Brain microvascular endothelial cell (primary cell): Measurements from ENCODE around the gene SHROOM3.

ENCODE experiments used
- DNase-seq: peaks from one replicate; pipeline ENCODE4 v3.0.0-alpha.2; 2020
- H3K27ac ChIP-seq: fragments of 250-450 bp; sonication (Bioruptor Pico); 2 replicates; pipeline ENCODE4 v1.5.1; 2020; ENCODE audit warnings: mild to moderate bottlenecking, moderate library complexity
- H3K27me3 ChIP-seq: fragments of 250-450 bp; sonication (Bioruptor Pico); replicated peaks from 2 replicates; pipeline ENCODE4 v1.5.1; 2020; ENCODE audit warnings: mild to moderate bottlenecking
- H3K36me3 ChIP-seq: fragments of 250-450 bp; sonication (Bioruptor Pico); replicated peaks from 2 replicates; pipeline ENCODE4 v1.5.1; 2020; ENCODE audit warnings: mild to moderate bottlenecking
- H3K4me3 ChIP-seq: 2 replicates; pipeline ENCODE4 v1.5.1; 2011; ENCODE audit warnings: low read depth, mild to moderate bottlenecking, control low read depth, low read length, moderate library complexity
- in situ Hi-C: cut with HindIII; loops from 2 replicates; pipeline ENCODE4 v1.10.0; 2017; ENCODE audit warnings: low sequenced_read_pairs, low pct_ligation_motif_present
- TF ChIP-seq, protein P1 (sequence below): IDR thresholded peaks from 2 replicates; pipeline ENCODE4 v1.5.1; 2011; ENCODE audit warnings: low read depth, mild to moderate bottlenecking, moderate library complexity, low read length, control low read depth, inconsistent platforms; ENCODE audit errors: missing control alignments

SHROOM3 gene

DNA sequence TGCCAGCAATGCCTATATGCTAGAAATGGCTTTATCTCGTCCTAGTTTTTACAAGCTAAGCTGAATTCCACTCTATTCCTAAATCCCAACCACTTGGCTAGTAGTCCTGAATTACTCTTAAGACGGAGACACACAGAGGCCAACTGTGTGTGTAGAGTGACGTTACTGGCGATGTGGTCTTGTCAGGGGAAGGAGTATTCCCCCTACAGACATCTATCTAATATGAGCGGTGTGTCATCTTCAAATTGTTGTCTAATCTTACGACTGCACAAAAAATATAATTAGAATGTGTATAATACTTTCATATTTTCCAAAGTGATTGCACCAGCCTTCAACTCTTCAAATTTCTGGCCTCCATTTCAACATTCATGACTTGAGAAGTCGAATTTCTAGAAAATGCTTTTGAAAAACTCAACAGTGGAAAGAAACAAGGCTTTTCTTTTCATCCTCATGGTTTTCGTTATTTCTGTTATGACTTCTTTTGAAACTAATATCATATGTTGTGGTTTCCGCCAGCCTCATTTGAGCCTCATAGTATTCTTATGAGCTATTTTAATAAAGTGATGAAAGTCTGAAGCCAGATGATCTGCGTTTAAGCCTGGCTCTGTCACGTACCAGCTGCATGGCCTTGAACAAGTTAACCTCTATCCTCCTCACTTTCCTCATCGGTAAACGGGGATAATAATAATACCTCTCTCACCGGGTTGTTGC is 330.6 kb downstream of the SHROOM3 start:
- TF ChIP-seq, protein P1, sequence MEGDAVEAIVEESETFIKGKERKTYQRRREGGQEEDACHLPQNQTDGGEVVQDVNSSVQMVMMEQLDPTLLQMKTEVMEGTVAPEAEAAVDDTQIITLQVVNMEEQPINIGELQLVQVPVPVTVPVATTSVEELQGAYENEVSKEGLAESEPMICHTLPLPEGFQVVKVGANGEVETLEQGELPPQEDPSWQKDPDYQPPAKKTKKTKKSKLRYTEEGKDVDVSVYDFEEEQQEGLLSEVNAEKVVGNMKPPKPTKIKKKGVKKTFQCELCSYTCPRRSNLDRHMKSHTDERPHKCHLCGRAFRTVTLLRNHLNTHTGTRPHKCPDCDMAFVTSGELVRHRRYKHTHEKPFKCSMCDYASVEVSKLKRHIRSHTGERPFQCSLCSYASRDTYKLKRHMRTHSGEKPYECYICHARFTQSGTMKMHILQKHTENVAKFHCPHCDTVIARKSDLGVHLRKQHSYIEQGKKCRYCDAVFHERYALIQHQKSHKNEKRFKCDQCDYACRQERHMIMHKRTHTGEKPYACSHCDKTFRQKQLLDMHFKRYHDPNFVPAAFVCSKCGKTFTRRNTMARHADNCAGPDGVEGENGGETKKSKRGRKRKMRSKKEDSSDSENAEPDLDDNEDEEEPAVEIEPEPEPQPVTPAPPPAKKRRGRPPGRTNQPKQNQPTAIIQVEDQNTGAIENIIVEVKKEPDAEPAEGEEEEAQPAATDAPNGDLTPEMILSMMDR: no peak
- DNase-seq: no peak
- H3K27me3 ChIP-seq: no peaks in the 10 kb centered on the region
- H3K27ac ChIP-seq: no peak overlapping the region
- H3K36me3 ChIP-seq: no peaks in the 10 kb centered on the region
- H3K4me3 ChIP-seq: no peak overlapping the region
- in situ Hi-C loops: no loop called here

DNA sequence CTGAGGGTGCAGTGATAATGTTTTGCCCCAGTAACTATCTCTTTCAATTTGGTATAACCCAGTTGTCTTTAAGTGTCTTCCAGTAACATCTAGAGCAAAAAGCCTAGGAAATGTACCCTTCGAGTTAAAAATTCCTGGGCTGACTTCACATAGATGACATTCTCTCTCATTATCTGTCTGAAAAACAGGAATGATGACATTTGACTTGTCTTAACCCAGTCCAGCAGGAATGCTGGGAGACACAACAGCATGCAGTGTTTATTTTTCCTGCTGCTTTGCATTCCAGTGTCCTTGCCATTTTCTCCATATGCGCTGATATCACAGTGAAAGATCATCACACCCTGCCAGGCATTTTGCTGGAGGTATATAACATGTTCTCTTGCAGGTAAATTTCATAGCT is 333.0 kb downstream of the SHROOM3 start:
- in situ Hi-C loops: no loop called here
- no peak overlapping the region for H3K4me3 ChIP-seq
- no peak overlapping the region for H3K27ac ChIP-seq
- peak; percentile 39 for DNase-seq
- TF ChIP-seq, protein P1: no peak
- no peaks in the 10 kb centered on the region for H3K36me3 ChIP-seq
- H3K27me3 ChIP-seq: no peaks in the 10 kb centered on the region

DNA sequence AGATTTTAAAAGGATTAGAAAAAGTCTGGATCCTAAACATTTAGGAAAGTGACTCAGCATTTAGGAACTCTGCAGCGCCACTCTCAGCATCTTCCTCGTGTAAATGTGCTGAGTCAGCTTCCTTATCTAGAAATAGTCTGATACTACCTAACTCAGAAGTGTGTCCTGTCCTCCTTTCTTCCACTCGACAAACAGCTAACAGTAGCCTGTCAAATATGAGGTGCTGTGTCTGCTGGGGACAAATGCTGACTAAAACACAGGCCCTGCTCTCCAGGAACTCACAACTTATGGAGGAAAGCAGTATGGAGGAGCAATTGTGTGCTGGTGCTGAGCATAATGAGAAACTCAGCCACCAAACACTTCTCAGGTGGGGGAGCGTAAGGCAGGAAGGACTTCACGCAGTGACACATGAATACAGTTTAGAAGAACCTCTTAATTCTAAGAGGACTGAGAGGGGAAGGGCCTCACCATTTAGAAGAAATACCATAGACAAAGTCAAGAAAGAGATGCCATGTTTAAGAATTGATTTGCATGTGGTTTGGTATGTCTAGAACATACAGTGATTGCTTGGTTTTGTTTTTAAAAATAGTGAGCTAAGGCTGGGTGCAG is 337.6 kb downstream of the SHROOM3 start:
- no peak overlapping the region for H3K4me3 ChIP-seq
- in situ Hi-C loops: no loop called here
- TF ChIP-seq, protein P1: no peak
- no peaks in the 10 kb centered on the region for H3K27me3 ChIP-seq
- peak overlapping the region; percentile 20 for H3K27ac ChIP-seq
- no peaks in the 10 kb centered on the region for H3K36me3 ChIP-seq
- DNase-seq: peak; percentile 76

DNA sequence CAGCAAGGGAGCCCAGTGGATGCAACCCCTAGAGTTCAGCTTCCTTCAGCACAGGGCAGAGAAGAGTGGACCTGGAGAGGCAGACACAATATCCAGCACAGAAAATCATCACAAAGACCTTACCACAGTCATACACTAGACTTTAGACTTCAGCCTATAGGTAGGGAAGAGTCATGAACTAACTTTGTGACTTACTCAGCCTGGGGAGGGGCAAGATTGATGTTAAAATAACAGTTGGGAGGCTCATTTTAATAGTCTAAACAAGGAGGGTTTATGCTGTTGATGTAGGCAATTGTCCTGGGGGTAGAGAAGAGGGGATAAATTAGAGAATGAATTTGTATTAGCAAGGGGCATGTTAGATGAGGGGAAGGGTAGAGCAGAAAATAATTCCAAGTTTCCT is 338.7 kb downstream of the SHROOM3 start:
- in situ Hi-C loops: no loop called here
- no peak overlapping the region for H3K27ac ChIP-seq
- no peak overlapping the region for H3K4me3 ChIP-seq
- DNase-seq: no peak
- TF ChIP-seq, protein P1: no peak
- no peaks in the 10 kb centered on the region for H3K36me3 ChIP-seq
- H3K27me3 ChIP-seq: no peaks in the 10 kb centered on the region

DNA sequence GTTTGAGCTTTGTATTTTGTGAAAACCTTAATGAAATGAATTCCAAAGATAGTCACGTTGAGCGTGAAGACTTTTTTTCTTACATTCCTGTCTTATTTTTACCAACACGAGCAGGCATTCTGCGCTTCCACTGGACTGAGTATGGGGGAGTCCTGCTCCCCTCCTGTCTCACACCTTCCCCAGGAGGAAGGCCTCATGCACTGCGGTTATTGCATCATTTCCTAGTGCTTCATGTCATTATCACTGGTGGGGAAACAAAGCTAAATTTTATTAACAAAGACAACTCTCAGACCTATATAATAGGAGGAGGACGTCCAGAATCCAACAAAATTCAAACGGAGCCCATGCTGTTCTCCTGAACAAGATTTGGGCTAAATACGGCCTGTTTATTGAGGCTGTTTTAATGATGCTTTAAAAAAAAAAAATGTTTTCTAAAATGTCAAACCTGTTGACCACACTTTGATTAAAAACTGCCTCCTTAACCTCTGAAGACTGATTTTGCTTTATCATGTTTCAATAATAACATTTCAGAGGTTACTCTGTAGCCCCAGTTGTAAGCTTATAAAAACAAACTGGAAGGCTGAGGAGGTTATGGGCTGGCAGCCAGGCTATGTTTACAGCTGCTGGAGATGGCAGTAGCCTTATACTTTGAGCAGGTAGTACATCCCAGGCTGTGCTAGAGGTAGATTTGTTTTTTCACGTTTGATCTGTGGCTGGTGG is 344.9 kb downstream of the SHROOM3 start:
- peak; percentile 42 for DNase-seq
- in situ Hi-C loops: no loop called here
- TF ChIP-seq, protein P1: no peak
- H3K27me3 ChIP-seq: no peaks in the 10 kb centered on the region
- H3K4me3 ChIP-seq: no peak overlapping the region
- H3K27ac ChIP-seq: no peak overlapping the region
- H3K36me3 ChIP-seq: no peaks in the 10 kb centered on the region
